Heart right ventricle (tissue), 16 donors: ENCODE data around the gene XYLT2. TPM values are rescaled to one million over a fixed set of nuclear protein-coding genes. Genes with fewer than 3 reads are reported as not detected.

Experiments used
- ATAC-seq, 8 donors: fragments of 200-7000 bp; cut with Tn5 transposase; one replicate each; pipeline ENCODE4 v1.9.1; 2020; ENCODE audit warnings: mild to moderate bottlenecking in 8 of 8, moderate library complexity in 8 of 8, moderate number of reproducible peaks in 1 of 8
- DNase-seq, 2 donors: peaks; one replicate each; pipeline ENCODE4 v3.0.0-alpha.2; 2020
- H3K27ac ChIP-seq, 10 donors: fragments of 200-600 bp; sonication (generic) in 2 of 10; one replicate each; pipeline versions ENCODE4 v1.5.0 to v1.8.0; 2020 to 2022; ENCODE audit warnings: mild to moderate bottlenecking in 3 of 10
- H3K27me3 ChIP-seq, 7 donors: fragments of 200-600 bp; one replicate each; pipeline ENCODE4 v1.8.0; 2021 to 2022; ENCODE audit warnings: mild to moderate bottlenecking in 2 of 7
- H3K36me3 ChIP-seq, 9 donors: fragments of 200-600 bp; sonication (generic) in 1 of 9; one replicate each; pipeline versions ENCODE4 v1.5.0 to v1.8.0; 2020 to 2022; ENCODE audit warnings: mild to moderate bottlenecking in 2 of 9
- H3K4me1 ChIP-seq, 9 donors: fragments of 200-600 bp; sonication (generic) in 1 of 9; one replicate each; pipeline versions ENCODE4 v1.5.0 to v1.8.0; 2020 to 2022; ENCODE audit warnings: mild to moderate bottlenecking in 4 of 9
- H3K4me3 ChIP-seq, 10 donors: fragments of 200-600 bp; sonication (generic) in 2 of 10; one replicate each; pipeline versions ENCODE4 v1.5.0 to v1.8.0; 2020 to 2022; ENCODE audit warnings: mild to moderate bottlenecking in 7 of 10, moderate library complexity in 2 of 10
- H3K9me3 ChIP-seq, 11 donors: fragments of 200-600 bp in 10 of 11; sonication (generic) in 2 of 11; one replicate each; pipeline versions ENCODE4 v1.5.0 to v1.8.0; 2013 to 2022; ENCODE audit warnings: mild to moderate bottlenecking in 2 of 11, control low read depth in 1 of 11, moderate library complexity in 1 of 11
- WGBS, 2 donors: extraction: QIAGEN DNeasy Blood & Tissue Kit; methylation state at CpG; one replicate each; pipeline ENCODE4 v1.1.7; 2013; ENCODE audit warnings: inconsistent platforms in 1 of 2; 5-methylcytosine and 5-hydroxymethylcytosine counted together
- intact Hi-C, 10 donors: fragments of 100-400 bp; cut with DNase I; formaldehyde crosslinking; loops; one replicate each; pipeline versions ENCODE4 v1.11.1 to v1.14.2; 2022
- polyA plus RNA-seq, 2 donors: library from polyadenylated mRNA; stranded (reverse); fragments of 200-250 nt; gene quantifications; one replicate each; pipeline ENCODE4 v1.2.3, GENCODE V29; 2013
- total RNA-seq, 10 donors: library from RNA; stranded (reverse); fragmentation: NEBNext Ultra II Directional in 3 of 10; extraction: Animal tissue kit (Norgen Biotek cat#: 25700) in 3 of 10; gene quantifications; one replicate each; pipeline versions ENCODE4 v1.2.1 to v1.2.4, GENCODE V29; 2021 to 2023
- TF ChIP-seq, protein P1 (sequence below), 9 donors: fragments of 200-600 bp; sonication (generic) in 2 of 9; IDR thresholded peaks; one replicate each; pipeline versions ENCODE4 v1.5.0 to v1.8.0; 2021 to 2022; ENCODE audit warnings: antibody characterized with exemption in 9 of 9, mild to moderate bottlenecking in 5 of 9, moderate library complexity in 1 of 9
- donor health status: Arrhythmogenic right ventricular cardiomyopathy.
- donor health status: ischemic (EF 13 %, LVEDD 7.1; RV severe dilation, severe dysfunction).
- donor health status: healthy with polysubstance abuse.
- donor health status: DM: no; HTN: yes; CAD: no.
- donor health status: DM: no; HTN: no; CAD: no.
- donor health status: ischemic (EF 25% LVEDD 6.9; RV normal size, moderate dysfunction).
- donor health status: ischemic (EF 25% LVEDD 5.7; RV mildly dilated, moderate dysfunction).
- donor health status: healthy.
- donor health status: DM: yes; HTN: yes; CAD: no.
- donor health status: Ischemic cardiomyopathy.
- donor health status: ischemic (EF 35%, LVEDD 5.7; RV mildly dilated, moderate dysfunction).
- donor health status: nonischemic (EF 11% LVEDD 7.7; RV severe dilation, severe dysfunction).
- donor health status: DM: yes; HTN: yes; CAD: no.
- donor health status: PGD.
- donor health status: ischemic (EF 29% LVEDD 5.4; RV normal size, mild dysfunction).
- donor health status: nonischemic (EF 23%, LVEDD 6.1; RV moderate dilation, normal function).

Gene XYLT2
- total and polyA plus RNA-seq, 12 donors, result 8.1 to 17.1 (median 11.9) TPM

DNA sequence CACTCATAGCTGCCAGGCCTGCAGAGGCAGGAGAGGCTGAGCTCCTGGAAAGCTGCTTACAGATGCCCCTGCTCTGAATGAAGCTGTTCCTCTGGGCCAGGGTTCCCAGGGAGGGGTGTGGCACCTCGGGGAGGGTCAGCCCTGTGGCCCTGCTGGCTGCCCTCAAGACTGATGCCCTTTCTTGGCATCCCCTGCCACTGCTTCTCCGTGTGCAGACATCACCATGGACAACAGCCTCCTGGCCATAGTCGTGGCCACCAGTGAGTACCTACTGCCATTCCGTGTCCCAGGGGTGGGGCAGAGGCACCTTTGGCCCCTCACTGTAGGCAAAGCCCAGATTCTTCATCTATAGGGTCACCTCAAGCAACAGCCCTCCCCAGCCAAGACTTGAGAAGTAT lies 18.1 kb downstream of the XYLT2 start:
- intact Hi-C loops, result loop anchor here in 2 of 10 donors (10.0 kb wide), 2 partner anchors 101 to 111 kb away; partner anchors contain the start of genes CHAD (in 1 of the 2) and RSAD1 (in 1 of the 2)
- Histone ChIP-seq H3K4me3 (no peak overlapping the region), H3K36me3 (peaks cover 0 to 69% (median 39%) of the 10 kb centered on the region in 9 donors), H3K9me3 (no peaks in the 10 kb centered on the region), H3K27me3 (no peaks in the 10 kb centered on the region), H3K4me1 (peaks cover 0 to 39% (median 7%) of the 10 kb centered on the region in 9 donors), H3K27ac (no peak overlapping the region)
- DNase-seq, result no peak
- WGBS, 2 donors, result 62 to 63% methylated on average over 4 of the region's 4 CpGs
- TF ChIP-seq, protein P1, sequence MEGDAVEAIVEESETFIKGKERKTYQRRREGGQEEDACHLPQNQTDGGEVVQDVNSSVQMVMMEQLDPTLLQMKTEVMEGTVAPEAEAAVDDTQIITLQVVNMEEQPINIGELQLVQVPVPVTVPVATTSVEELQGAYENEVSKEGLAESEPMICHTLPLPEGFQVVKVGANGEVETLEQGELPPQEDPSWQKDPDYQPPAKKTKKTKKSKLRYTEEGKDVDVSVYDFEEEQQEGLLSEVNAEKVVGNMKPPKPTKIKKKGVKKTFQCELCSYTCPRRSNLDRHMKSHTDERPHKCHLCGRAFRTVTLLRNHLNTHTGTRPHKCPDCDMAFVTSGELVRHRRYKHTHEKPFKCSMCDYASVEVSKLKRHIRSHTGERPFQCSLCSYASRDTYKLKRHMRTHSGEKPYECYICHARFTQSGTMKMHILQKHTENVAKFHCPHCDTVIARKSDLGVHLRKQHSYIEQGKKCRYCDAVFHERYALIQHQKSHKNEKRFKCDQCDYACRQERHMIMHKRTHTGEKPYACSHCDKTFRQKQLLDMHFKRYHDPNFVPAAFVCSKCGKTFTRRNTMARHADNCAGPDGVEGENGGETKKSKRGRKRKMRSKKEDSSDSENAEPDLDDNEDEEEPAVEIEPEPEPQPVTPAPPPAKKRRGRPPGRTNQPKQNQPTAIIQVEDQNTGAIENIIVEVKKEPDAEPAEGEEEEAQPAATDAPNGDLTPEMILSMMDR (IDR thresholded peaks at IDR 0.05), result no peak
- ATAC-seq, result peak in 1 of 8 donors; percentile 2

DNA sequence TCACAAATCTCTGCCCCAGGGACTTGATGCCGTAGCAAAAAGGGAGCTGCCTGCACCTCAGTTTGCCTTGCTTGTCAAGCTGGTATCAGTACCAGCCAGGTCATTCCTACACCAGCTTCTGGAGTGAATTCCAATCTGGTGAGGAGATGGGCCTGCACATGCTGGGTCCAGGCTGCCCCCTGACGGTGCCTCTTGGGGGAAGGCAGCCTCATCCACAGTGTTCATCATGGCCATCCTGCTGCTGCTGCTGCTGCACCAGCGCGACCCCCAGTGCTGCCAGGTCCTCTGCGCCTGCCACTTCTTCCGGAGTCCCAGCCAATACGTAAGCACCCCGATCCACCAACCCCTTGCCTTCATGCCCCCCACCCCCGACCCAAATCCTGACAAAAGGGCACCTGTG lies 18.8 kb downstream of the XYLT2 start:
- ATAC-seq (peak in 2 of 8 donors; percentile 17 to 20), DNase-seq (no peak)
- H3K27ac ChIP-seq, result no peak overlapping the region
- H3K36me3 ChIP-seq, result peaks cover 0 to 69% (median 43%) of the 10 kb centered on the region in 9 donors
- H3K4me3 ChIP-seq, result no peak overlapping the region
- WGBS, 2 donors, result 70 to 73% methylated on average over 9 of the region's 9 CpGs
- peaks cover 0 to 36% (median 6%) of the 10 kb centered on the region in 9 donors for H3K4me1 ChIP-seq
- intact Hi-C loops, result loop anchor here in 2 of 10 donors (10.0 kb wide), 2 partner anchors 100 to 110 kb away; partner anchors contain the start of genes CHAD (in 1 of the 2) and RSAD1 (in 1 of the 2)
- H3K9me3 ChIP-seq, result no peaks in the 10 kb centered on the region
- no peaks in the 10 kb centered on the region for H3K27me3 ChIP-seq
- TF ChIP-seq, protein P1 (IDR thresholded peaks at IDR 0.05), result no peak

- no peak overlapping the region for H3K4me3 ChIP-seq
- no peak overlapping the region for H3K27ac ChIP-seq
- DNase-seq (no peak), ATAC-seq (no peak)
- WGBS, 2 donors, result 56 to 64% methylated on average over 2 of the region's 2 CpGs
- TF ChIP-seq, protein P1 (IDR thresholded peaks at IDR 0.05), result no peak
- no peaks in the 10 kb centered on the region for H3K27me3 ChIP-seq
- intact Hi-C loops, result loop anchor here in 2 of 10 donors (10.0 kb wide), 2 partner anchors 100 to 110 kb away; partner anchors contain the start of genes CHAD (in 1 of the 2) and RSAD1 (in 1 of the 2)
- H3K9me3 ChIP-seq, result no peaks in the 10 kb centered on the region
- H3K4me1 ChIP-seq, result peaks cover 0 to 36% (median 6%) of the 10 kb centered on the region in 9 donors
- peaks cover 0 to 69% (median 43%) of the 10 kb centered on the region in 9 donors for H3K36me3 ChIP-seq
Measured at GRCh38 chr17:50365165-50365564, 19.2 kb downstream of the XYLT2 start.

DNA sequence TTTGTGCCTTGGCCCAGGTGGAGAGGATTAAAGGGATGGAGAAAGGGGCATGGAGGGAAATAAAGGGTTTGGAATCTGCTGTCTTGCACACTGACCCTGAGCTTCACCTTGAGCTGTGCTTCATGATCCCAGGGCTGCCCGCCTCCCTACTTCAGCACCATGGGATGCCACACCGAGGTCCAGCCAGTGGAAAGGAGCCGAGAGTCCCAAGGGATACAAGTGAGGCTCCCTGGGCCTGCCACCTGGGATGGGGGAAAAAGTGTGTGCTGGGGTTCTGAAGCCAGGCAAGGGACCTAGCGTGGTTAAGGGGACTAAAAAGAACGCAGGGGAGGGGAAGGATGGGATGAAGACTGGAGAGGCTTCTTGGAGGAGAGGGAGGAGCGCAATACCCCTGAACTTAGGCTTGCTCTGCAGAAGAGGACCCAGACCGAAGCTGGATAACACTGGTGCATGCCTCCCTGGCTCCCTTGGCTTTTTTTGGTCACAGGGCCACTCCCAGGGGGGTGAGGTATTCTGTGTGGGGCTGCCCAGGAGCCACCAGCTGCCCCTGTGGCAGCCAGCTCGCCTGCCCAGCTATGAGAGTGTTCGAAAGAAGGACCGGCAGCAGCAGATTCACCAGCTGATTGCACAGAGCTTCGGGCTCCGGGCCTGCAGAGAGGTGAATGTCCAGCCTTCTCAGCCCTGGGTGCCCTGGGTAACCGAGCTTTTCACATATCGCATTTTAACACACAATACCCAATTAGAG lies 19.9 kb downstream of the XYLT2 start:
- H3K4me1 ChIP-seq, result peaks cover 0 to 36% (median 6%) of the 10 kb centered on the region in 9 donors
- peaks cover 0 to 69% (median 44%) of the 10 kb centered on the region in 9 donors for H3K36me3 ChIP-seq
- ATAC-seq, result no peak
- 87 to 90% methylated on average over 14 of the region's 14 CpGs for WGBS, 2 donors
- intact Hi-C loops, result loop anchor here in 2 of 10 donors (10.0 kb wide), 2 partner anchors 99 to 109 kb away; partner anchors contain the start of genes CHAD (in 1 of the 2) and RSAD1 (in 1 of the 2)
- TF ChIP-seq, protein P1 (IDR thresholded peaks at IDR 0.05), result no peak
- no peaks in the 10 kb centered on the region for H3K9me3 ChIP-seq
- H3K4me3 ChIP-seq, result no peak overlapping the region
- H3K27me3 ChIP-seq, result no peaks in the 10 kb centered on the region
- no peak overlapping the region for H3K27ac ChIP-seq
- no peak for DNase-seq
